ENCODE measurements around the gene FBLN7. TPM values are rescaled to one million over a fixed set of nuclear protein-coding genes. Genes with fewer than 3 reads are reported as not detected.

FBLN7 gene
- total RNA-seq, 2 experiments from 2014 or later = 7.4 to 7.9 TPM

- DNase-seq (peak; percentile 63), ATAC-seq (peak; percentile 37)
- Mint-ChIP-seq H3K27ac (peak overlapping the region; percentile 68), H3K27me3 (no peaks in the 10 kb centered on the region), H3K4me1 (ENCODE audit: low read depth) (peaks cover 37% of the 10 kb centered on the region), H3K4me3 (peak overlapping the region; percentile 56), H3K36me3 (ENCODE audit: low read depth) (no peaks in the 10 kb centered on the region), H3K9me3 (no peaks in the 10 kb centered on the region)
- ChIA-PET CTCF (interaction anchor here (0.8 to 1.8 kb wide), 3 partner anchors 26 to 103 kb away, joined by 3 to 5 read pairs (median 4); no protein-coding TSS in a partner anchor), POLR2A (interaction anchor here (2.1 to 2.5 kb wide), 2 partner anchors 26 to 99 kb away, joined by 8 read pairs; partner anchors contain the start of gene ZC3H8)
- intact Hi-C loops (cut with micrococcal nuclease) = no loop called here
- no peak for TF ChIP-seq CTCF (IDR thresholded peaks at IDR 0.05)
Observed at GRCh38 chr2:112156152-112156986, 18.2 kb downstream of the FBLN7 start.

- H3K9me3 Mint-ChIP-seq = no peaks in the 10 kb centered on the region
- TF ChIP-seq CTCF (IDR thresholded peaks at IDR 0.05) = no peak
- DNase-seq (no peak), ATAC-seq (no peak)
- H3K4me1 Mint-ChIP-seq (ENCODE audit: low read depth) = peaks cover 37% of the 10 kb centered on the region
- no peaks in the 10 kb centered on the region for H3K27me3 Mint-ChIP-seq
- H3K27ac Mint-ChIP-seq = peak overlapping the region; percentile 38
- H3K36me3 Mint-ChIP-seq (ENCODE audit: low read depth) = no peaks in the 10 kb centered on the region
- CTCF ChIA-PET = interaction anchor here (1.1 kb wide), 1 partner anchor 11 kb away, joined by 3 read pairs; no protein-coding TSS in a partner anchor
- intact Hi-C loops (cut with micrococcal nuclease) = no loop called here
- POLR2A ChIA-PET = no interaction called here
- H3K4me3 Mint-ChIP-seq = no peak overlapping the region
Observed at GRCh38 chr2:112157472-112157871, 19.3 kb downstream of the FBLN7 start.

- no peak overlapping the region for H3K4me3 Mint-ChIP-seq
- H3K36me3 Mint-ChIP-seq (ENCODE audit: low read depth) = no peaks in the 10 kb centered on the region
- H3K9me3 Mint-ChIP-seq = no peaks in the 10 kb centered on the region
- intact Hi-C loops (cut with micrococcal nuclease) = no loop called here
- peaks cover 27% of the 10 kb centered on the region for H3K4me1 Mint-ChIP-seq (ENCODE audit: low read depth)
- TF ChIP-seq CTCF (IDR thresholded peaks at IDR 0.05) = no peak
- ChIA-PET CTCF (no interaction called here), POLR2A (no interaction called here)
- H3K27me3 Mint-ChIP-seq = no peaks in the 10 kb centered on the region
- H3K27ac Mint-ChIP-seq = no peak overlapping the region
- ATAC-seq = no peak
- DNase-seq = no peak
Observed at GRCh38 chr2:112159454-112159921, 21.3 kb downstream of the FBLN7 start.

GRCh38 chr2:112160283-112161250, 22.4 kb downstream of the FBLN7 start:
- CTCF ChIA-PET = no interaction called here
- intact Hi-C loops (cut with micrococcal nuclease) = no loop called here

More at GRCh38 chr2:112160283-112161250, 22.4 kb downstream of the FBLN7 start:
- DNase-seq = no peak
- Mint-ChIP-seq H3K27me3 (no peaks in the 10 kb centered on the region), H3K4me1 (ENCODE audit: low read depth) (peaks cover 16% of the 10 kb centered on the region), H3K9me3 (no peaks in the 10 kb centered on the region), H3K36me3 (ENCODE audit: low read depth) (no peaks in the 10 kb centered on the region), H3K4me3 (no peak overlapping the region), H3K27ac (no peak overlapping the region)
- POLR2A ChIA-PET = no interaction called here
- ATAC-seq = no peak
- TF ChIP-seq CTCF (IDR thresholded peaks at IDR 0.05) = no peak
